Thyroid gland (tissue), 4 donors: Measurements from ENCODE around the gene TRIM24. TPM values are rescaled to one million over a fixed set of nuclear protein-coding genes. Genes with fewer than 3 reads are reported as not detected.
A peak's percentile ranks its signal among the peaks of the same experiment; 100 is the strongest.
"Not testable (repeated sequence)": the region's sequence is repeated elsewhere in the genome, so short reads cannot be mapped to it uniquely, and the experiment has no call there.

Source experiments
- DNase-seq, 2 donors: peaks; one replicate each; pipeline ENCODE4 v3.0.0-alpha.2; 2019
- H3K27ac ChIP-seq, 3 donors: fragments of 200-600 bp; sonication (generic); 1 replicate in 2 of 3; 2 replicates in 1 of 3; pipeline ENCODE4 v1.5.1; 2016 to 2019; ENCODE audit warnings: mild to moderate bottlenecking in 1 of 3, moderate library complexity in 1 of 3
- H3K27me3 ChIP-seq: fragments of 200-600 bp; sonication (generic); one replicate; pipeline ENCODE4 v1.5.1; 2019
- H3K36me3 ChIP-seq, 2 donors: fragments of 200-600 bp; sonication (generic); one replicate each; pipeline ENCODE4 v1.5.1; 2016 to 2019
- H3K4me1 ChIP-seq, 2 donors: fragments of 200-600 bp; sonication (generic); one replicate each; pipeline ENCODE4 v1.5.1; 2017 to 2019
- H3K4me3 ChIP-seq, 3 donors: fragments of 200-600 bp; sonication (generic); replicated peaks in 1 of 3; 1 replicate in 2 of 3; 2 replicates in 1 of 3; pipeline ENCODE4 v1.5.1; 2016; ENCODE audit warnings: mild to moderate bottlenecking in 1 of 3
- H3K9me3 ChIP-seq: fragments of 200-600 bp; sonication (generic); one replicate; pipeline ENCODE4 v1.5.1; 2017
- POLR2A ChIP-seq, 2 donors: fragments of 450-650 bp; IDR thresholded peaks; one replicate each; pipeline ENCODE4 v1.6.1; 2017; ENCODE audit warnings: antibody characterized with exemption in 2 of 2, mild to moderate bottlenecking in 2 of 2, moderate library complexity in 1 of 2
- WGBS, 2 donors: methylation state at CpG; one replicate each; pipeline ENCODE4 v1.1.5; 2017; 5-methylcytosine and 5-hydroxymethylcytosine counted together
- intact Hi-C: fragments of 100-400 bp; cut with DNase I; formaldehyde crosslinking; loops from one replicate; pipeline ENCODE4 v1.15.1; 2023
- total RNA-seq, 4 donors: library from RNA; depleted of rRNA; stranded (reverse); fragments of >200 nt; gene quantifications; one replicate each; pipeline ENCODE4 v1.2.3, GENCODE V29; 2016
- TF ChIP-seq, protein P1 (sequence below), 6 experiments: fragments of 200-600 bp in 3 of 6; fragments of 450-650 bp in 3 of 6; sonication (generic) in 3 of 6; IDR thresholded peaks; one replicate each; pipeline ENCODE4 v1.5.1; 2016 to 2019; ENCODE audit warnings: antibody characterized with exemption in 6 of 6, mild to moderate bottlenecking in 2 of 6, inconsistent platforms in 1 of 6, moderate library complexity in 1 of 6

The TRIM24 gene
- total RNA-seq, 4 donors from 2014 or later, result 21.8 to 27.0 (median 24.7) TPM

GRCh38 chr7:138460649-138461607 lies 869 bp downstream of the TRIM24 start:
- H3K9me3 ChIP-seq, result no peaks in the 10 kb centered on the region
- H3K36me3 ChIP-seq, result no peaks in the 10 kb centered on the region
- H3K27me3 ChIP-seq, result no peaks in the 10 kb centered on the region
- intact Hi-C loops, result no loop called here
- WGBS, 2 donors, result 1 to 2% methylated on average over 8 to 12 of the region's 84 CpGs
- H3K27ac ChIP-seq, result peak overlapping the region; percentile 88 to 95 (median 89)
- peak; percentile 62 to 71 for DNase-seq
- TF ChIP-seq, protein P1, sequence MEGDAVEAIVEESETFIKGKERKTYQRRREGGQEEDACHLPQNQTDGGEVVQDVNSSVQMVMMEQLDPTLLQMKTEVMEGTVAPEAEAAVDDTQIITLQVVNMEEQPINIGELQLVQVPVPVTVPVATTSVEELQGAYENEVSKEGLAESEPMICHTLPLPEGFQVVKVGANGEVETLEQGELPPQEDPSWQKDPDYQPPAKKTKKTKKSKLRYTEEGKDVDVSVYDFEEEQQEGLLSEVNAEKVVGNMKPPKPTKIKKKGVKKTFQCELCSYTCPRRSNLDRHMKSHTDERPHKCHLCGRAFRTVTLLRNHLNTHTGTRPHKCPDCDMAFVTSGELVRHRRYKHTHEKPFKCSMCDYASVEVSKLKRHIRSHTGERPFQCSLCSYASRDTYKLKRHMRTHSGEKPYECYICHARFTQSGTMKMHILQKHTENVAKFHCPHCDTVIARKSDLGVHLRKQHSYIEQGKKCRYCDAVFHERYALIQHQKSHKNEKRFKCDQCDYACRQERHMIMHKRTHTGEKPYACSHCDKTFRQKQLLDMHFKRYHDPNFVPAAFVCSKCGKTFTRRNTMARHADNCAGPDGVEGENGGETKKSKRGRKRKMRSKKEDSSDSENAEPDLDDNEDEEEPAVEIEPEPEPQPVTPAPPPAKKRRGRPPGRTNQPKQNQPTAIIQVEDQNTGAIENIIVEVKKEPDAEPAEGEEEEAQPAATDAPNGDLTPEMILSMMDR (IDR thresholded peaks at IDR 0.05), result peak in 1 of 6 experiments; percentile 22
- no peak for TF ChIP-seq POLR2A (IDR thresholded peaks at IDR 0.05)
- peaks cover 6 to 7% of the 10 kb centered on the region in 2 donors for H3K4me1 ChIP-seq
- H3K4me3 ChIP-seq, result peak overlapping the region; percentile 72 to 77 (median 75)

DNA sequence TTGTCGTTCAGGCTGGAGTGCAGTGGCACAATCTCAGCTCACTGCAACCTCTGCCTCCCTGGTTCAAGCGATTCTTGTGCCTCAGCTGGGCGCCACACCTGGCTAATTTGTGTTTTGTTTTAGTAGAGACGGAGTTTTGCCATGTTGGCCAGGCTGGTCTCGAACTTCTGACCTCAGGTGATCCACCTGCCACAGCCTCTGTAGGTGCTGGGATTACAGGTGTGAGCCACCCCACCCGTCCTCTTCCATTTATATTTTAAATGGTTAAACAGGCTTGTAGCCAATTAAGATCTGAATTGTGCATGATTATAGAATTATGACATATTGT lies 3.2 kb downstream of the TRIM24 start:
- intact Hi-C loops, H3K36me3 ChIP-seq, H3K4me3 ChIP-seq, H3K4me1 ChIP-seq, H3K27ac ChIP-seq, DNase-seq, H3K27me3 ChIP-seq, H3K9me3 ChIP-seq: not testable (repeated sequence)
- 95 to 99% methylated on average over 6 of the region's 6 CpGs for WGBS, 2 donors

- Histone ChIP-seq H3K36me3 (no peaks in the 10 kb centered on the region), H3K4me1 (peaks cover 6 to 7% of the 10 kb centered on the region in 2 donors), H3K27me3 (no peaks in the 10 kb centered on the region), H3K9me3 (no peaks in the 10 kb centered on the region), H3K27ac (no peak overlapping the region), H3K4me3 (no peak overlapping the region)
- intact Hi-C loops, result no loop called here
- 79 to 81% methylated on average over 3 of the region's 3 CpGs for WGBS, 2 donors
- no peak for TF ChIP-seq POLR2A (IDR thresholded peaks at IDR 0.05)
- TF ChIP-seq, protein P1 (IDR thresholded peaks at IDR 0.05), result no peak
- DNase-seq, result no peak
Measured at GRCh38 chr7:138465046-138465445, 5.0 kb downstream of the TRIM24 start.

GRCh38 chr7:138466069-138466756 lies 6.2 kb downstream of the TRIM24 start:
- intact Hi-C loops, DNase-seq: not testable (repeated sequence)
- 94 to 95% methylated on average over 11 of the region's 11 CpGs for WGBS, 2 donors

DNA sequence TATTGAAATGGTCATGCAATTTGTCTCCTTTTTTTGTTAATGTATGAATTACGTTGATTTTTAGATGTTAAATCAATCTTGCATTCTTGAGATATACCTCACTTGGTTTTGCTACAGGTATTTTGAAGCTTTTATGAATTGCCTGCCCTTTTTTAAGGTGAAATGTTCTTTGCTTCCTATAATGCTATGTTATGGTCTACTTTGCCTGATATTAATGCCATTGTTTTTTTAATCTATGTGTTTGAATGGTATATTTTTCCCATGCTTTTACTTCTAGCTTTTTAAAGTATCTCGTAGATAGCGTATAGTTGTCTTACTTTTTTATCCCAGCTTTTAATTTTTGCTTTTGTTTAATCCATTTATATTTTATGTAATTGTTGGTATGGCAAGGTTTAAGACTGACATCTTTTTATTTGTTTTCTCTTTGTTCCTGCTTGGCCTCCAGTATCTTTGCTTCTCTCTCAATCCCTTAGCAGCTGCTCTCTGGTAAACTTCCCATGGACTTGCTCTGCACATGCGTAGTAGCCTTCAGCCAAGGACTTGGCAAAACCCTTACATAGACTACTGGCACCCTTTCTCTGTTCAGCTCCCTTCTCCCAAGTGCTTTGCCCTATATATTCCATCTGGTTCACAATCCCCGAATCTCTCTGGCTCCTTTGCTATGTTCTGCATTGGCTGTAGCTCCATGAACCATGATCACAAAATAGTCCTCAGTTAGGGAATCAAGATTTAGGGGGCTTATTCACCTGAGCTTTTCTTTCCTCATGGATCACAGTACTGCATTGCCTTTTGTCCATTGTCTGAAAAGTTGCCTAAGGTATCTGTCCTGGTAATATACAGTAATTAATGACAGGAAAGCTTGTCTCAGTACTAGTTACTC lies 8.4 kb downstream of the TRIM24 start:
- H3K9me3 ChIP-seq, result no peaks in the 10 kb centered on the region
- intact Hi-C loops, result no loop called here
- 87 to 93% methylated on average over 5 of the region's 5 CpGs for WGBS, 2 donors
- H3K27me3 ChIP-seq, result no peaks in the 10 kb centered on the region
- H3K4me1 ChIP-seq, result peaks cover 0 to 3% of the 10 kb centered on the region in 2 donors
- no peak for DNase-seq
- H3K27ac ChIP-seq, result no peak overlapping the region
- TF ChIP-seq POLR2A (IDR thresholded peaks at IDR 0.05), result no peak
- TF ChIP-seq, protein P1 (IDR thresholded peaks at IDR 0.05), result no peak
- no peaks in the 10 kb centered on the region for H3K36me3 ChIP-seq
- no peak overlapping the region for H3K4me3 ChIP-seq

More at GRCh38 chr7:138466069-138466756, 6.2 kb downstream of the TRIM24 start:
- H3K27ac ChIP-seq, H3K9me3 ChIP-seq, H3K4me1 ChIP-seq, H3K36me3 ChIP-seq, H3K27me3 ChIP-seq, H3K4me3 ChIP-seq: not testable (repeated sequence)
